GM19328 (cell line): ENCODE data around the gene ZNF561.
"Not testable (repeated sequence)": the region's sequence is repeated elsewhere in the genome, so short reads cannot be mapped to it uniquely, and the experiment has no call there.

Experiments
- ATAC-seq: cut with Tn5 transposase; IDR thresholded peaks from one replicate; pipeline ENCODE4 v1.9.1; 2021; ENCODE audit warnings: mild to moderate bottlenecking, moderate library complexity; ENCODE audit not compliant: unreplicated experiment

Gene ZNF561

DNA sequence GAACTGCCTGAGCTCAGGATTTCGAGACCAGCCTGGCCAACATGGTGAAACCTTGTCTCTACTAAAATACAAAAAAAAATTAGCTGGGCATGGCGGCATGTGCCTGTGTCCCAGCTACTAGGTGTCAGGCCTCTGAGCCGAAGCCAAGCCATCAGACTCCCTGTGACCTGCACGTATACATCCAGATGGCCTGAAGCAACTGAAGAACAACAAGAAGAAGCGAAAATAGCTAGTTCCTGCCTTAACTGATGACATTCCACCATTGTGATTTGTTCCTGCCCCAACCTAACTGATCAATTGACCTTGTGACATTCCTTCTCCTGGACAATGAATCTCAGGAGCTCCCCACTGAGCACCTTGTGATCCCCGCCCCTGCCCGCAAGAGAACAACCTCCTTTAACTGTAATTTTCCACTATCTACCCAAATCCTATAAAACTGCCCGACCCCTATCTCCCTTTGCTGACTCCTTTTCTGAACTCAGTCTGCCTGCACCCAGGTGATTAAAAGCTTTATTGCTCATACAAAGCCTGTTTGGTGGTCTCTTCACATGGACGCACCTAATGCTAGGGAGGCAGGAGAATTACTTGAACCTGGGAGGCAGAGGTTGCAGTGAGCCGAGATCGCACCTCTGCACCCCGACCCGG, 38.8 kb downstream of the ZNF561 start:
- not testable (repeated sequence) for ATAC-seq

DNA sequence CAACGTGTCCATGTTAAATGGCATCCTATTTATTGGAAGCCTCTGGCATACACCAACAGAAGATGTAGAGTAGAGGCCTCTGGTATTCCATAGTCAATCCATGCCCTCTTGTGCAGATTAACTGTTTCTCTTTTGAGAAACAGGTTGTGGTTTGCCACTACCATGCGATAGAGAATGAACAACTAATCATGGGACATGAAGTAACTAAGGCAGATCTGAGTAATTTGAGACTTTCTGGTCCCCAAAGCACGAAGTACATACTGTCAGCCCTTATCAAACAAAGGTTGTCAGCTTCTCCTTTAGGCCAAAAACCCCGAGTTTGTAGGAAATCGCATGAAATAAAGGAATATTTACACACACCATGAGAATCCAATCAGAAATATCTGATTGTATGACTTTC, 40.3 kb downstream of the ZNF561 start:
- no peak for ATAC-seq

DNA sequence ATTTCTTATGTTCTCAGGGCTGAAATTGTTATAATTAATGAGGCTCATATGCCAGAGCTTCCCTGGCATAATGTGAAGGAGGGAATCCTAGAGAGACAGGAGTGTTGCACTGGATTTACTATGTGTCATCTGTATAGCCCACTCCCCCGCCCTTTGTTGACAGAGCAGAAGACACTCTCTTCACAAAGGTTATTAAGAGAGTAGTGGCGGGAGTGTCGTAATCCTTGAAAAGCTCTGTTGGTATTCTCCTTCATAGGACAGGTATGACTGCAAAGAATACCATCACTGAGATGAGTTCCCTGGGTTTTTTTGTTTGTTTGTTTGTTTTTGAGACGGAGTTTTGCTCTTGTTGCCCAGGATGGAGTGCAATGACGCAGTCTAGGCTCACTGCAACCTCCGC, 50.8 kb downstream of the ZNF561 start:
- no peak for ATAC-seq

DNA sequence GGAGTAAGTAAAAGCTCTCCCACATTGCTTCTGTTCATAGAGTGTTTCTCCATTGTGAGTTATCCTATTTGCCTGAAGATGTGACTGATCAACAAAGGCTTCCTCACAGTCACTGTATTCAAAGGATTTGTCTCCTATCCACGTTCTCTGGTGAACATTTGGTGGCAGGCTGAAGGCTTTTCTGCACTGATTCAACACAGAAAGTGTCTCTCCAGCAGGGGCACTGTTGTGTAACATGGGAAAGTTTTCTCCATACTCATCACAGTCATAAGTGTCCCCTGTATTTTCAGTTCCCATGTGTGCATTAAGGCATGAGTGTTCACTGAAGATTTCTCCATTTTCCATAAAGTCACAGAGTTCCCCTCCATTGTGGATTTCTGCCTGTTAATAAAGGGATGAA, 54.3 kb downstream of the ZNF561 start:
- no peak for ATAC-seq

DNA sequence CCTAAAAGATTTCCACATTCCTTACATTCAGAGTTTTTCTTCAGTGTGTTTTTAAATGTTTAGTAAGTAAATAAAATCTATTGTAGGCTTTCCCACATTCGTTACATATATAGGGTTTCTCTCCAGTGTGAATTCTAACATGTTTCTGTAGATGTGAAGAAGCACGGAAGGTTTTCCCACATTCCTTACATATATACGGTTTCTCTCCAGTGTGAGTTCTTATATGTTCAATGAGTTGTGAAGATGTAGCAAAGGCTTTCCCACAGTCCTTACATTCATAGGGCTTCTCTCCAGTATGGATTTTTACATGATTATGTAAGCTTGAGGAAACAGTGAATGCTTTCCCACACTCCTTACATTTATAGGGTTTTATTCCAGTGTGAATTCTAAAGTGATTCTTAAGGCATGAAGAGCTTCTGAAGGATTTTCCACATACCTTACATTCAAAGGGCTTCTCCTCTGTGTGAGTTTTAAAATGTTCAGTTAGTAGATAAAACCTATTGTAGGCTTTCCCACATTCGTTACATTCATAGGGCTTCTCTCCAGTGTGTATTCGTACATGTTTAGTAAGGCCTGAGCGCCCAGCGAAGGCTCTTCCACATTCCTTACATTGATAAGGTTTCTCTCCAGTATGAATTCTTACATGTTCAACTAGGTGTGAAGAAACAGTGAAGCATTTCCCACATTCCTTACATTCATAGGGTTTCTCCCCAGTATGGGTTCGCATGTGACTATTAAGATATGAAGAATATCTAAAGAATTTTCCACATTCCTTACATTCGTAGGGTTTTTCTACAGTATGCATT, 54.9 kb downstream of the ZNF561 start:
- no peak for ATAC-seq
